Hematopoietic multipotent progenitor cell treated with erythropoietin and hydrocortisone succinate and interleukin-3 and kit ligand, for 6 days (in vitro differentiated cells): ENCODE data around the gene AMBRA1.

Experiments used
- DNase-seq: peaks from one replicate; pipeline ENCODE4 v3.0.0-alpha.2; 2015

AMBRA1 gene

DNA sequence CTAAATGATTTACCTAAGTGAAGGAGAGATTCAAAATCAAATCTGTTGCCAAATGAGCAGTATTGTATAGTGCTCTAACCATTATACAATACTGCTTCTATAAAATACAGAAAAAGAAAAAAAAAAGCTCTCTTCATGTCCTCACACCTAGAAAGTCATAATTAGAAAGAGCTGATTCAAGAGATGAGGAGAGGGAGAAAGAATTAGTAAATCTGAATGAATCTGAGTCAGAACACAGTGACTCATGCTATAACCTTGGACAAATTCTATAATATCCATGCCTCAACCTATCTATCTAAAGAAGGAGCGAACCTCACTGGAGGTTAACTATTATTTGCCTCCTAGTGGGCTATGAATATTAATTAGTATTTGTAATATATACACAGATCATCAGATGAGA lies 29.4 kb downstream of the AMBRA1 start:
- no peak for DNase-seq

DNA sequence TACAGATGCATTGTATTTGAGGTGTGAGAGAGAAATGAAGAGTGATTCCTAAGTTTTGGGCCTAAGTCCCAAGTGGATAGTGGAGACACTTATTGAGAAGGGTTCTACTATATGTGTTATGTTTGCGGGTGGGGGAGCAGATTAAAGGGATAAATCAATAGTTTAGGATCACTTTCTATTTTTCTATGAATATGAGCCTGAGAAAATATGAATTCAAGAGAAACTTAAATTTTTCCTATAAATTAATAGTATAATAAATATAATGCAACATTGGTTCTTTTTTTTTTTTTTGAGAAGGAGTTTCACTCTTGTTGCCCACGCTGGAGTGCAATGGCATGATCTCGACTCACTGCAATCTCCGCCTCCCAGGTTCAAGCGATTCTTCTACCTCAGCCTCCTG lies 31.3 kb downstream of the AMBRA1 start:
- no peak for DNase-seq

DNA sequence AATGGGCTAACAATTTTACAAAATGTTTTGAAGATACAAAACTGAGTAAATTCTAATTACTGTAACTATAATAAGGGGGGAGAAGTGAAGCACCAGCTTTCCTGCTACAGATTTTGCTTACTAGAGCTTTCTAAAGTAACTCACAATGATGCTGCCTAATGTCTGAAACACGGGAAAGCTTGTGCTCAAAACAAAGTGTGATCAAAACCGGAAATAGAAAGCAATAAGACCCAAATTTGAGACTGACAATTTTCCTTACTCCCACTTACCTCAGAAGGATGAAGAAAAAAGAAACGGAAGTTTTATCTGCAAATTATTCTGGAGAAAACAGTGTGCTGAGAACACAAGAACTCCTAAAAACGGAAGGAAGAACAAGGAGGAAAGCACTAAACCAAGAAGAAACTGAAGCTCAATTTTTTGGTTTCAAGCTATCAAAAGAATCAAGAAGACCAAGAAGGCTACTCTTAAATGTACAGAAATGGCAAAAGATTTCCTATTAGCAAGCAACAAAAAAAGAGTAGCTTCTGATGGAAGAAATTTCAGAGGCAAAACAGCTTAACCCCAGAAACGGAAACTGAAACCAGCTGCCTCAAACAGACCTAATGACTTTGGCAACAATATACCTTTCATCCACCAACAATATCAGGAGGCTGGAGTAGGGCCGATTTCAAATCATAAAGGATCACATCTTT lies 33.4 kb downstream of the AMBRA1 start:
- peak; percentile 58 for DNase-seq

DNA sequence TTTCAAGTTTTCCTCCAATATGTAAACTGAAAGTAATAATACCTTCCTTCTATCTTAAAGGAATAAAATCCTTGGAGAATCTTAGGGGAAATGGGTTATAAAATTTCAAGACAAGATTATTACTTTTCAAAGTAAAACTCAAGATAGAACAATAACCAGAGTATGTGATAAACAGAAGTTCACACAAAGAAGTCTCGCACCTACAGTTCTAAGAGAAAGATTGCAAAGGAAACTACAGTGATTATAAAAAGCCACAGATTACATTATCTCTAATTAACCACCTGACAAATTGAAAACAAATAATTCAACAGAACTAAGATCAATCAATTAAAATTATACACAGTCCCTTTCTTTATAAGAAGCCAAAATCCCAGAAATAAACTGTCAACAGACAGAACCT lies 34.0 kb downstream of the AMBRA1 start:
- no peak for DNase-seq

DNA sequence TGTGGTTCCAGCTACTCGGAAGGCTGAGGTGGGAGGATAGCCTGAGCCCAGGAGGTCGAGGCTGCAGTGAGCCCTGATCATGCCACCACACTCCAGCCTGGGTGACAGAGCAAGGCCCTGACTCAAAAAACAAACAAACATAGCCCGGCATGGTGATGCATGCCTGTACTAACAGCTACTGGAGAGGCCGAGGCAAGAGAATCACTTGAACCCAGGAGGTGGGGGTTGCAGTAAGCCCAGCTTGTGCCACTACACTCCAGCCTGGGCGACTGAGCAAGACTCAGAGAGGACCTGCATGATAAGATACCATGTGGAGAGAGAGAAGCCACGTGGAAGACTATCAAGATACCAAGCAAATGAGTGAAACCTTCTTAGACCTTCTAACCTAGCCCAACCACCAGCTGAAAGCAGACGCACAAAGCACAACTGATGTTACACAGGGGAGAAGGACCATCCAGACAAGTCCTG lies 36.1 kb downstream of the AMBRA1 start:
- peak; percentile 89 for DNase-seq

DNA sequence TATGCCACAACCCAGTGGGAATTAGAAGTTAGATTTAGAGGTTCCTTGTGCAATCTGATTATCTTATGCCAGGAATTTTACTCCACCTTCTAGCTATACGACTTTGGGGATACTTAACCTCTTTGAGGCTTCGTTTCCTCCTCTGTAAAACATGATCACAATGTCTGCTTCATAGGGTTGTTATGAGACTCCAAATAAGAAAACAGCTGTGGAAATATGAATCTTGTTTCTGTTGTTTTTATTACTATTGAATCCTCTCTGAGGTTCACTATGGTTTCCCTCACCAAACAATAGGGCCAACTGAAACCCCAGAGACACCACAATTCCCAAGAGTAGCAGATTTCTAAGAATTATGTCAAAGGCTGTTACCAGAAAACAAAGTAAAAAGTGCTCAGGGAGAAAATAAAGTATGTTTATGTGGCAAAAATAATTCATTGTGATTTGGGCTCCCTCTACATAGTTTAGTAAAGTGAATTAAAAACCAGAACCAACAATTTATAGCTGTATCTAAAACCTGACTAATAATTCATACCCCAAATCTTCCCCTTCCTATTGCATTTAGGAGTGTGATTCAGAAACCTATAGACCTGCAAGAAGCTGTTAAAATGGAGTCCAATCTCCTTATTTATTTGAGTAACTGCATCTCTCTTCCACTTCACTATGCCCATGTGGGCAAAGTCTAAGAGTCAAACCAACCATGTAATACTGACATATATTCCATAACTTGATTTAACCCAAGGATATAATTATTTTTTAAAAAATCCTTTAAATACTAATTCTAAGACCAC lies 38.4 kb downstream of the AMBRA1 start:
- DNase-seq, result no peak

DNA sequence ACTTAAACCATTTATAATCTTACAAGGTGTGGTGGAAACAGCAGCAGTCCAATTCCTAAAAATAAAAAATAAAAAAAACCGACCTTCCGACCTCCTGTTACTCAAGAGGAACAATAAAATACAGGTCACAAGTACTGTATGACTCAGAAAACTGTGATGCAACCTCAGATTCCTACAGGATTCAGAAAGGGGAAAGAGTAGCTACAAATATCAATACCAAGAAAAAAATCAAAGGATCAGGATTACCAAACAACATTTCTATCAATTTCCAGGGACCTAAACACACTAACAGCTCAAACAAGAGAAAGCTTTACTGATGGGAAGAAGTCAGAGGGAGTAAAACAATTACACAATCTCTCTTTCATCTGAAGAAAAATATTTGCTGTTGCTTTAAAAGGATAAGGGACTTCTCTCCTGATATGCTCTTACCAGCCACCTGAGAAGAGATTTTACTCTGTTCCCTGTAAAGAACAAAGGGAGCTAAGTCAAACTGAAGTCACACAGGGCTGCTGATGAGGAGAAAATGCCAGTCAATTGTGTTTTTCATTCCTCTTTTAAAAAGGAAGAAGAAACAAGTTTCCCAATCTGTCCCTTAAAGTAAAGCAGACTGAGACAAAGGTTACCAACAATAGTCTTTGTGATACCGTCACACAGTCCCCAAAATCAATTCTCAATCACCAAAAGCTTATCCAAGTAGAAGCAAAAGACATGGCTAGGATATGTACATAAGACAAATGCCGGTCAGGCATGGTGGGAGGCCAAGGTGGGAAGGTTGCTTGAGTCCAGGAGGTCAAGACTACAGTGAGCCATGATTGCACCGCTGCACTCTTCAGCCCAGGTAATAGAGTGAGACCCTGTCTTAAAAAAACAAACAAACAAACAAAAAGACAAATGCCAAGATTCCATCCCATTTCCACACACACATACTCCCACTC lies 39.3 kb downstream of the AMBRA1 start:
- no peak for DNase-seq

DNA sequence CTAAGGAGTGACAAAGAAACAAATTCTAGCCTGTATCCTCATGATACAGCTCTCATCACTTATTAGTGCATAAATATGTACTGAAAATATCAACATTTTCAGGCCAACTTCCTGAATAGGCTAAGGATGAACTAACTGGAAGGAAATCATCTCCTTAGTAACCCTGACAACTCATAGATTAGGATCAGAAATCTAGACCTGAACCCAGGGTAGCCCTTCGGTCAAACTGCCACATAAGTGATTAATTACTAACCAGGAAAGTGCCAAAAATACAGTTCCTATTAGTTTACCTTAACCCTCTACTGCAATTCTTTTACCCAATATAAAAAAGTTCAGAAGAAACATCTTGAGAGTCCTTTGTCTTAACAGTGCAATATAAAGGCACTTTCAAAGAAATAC lies 40.0 kb downstream of the AMBRA1 start:
- DNase-seq, result no peak

DNA sequence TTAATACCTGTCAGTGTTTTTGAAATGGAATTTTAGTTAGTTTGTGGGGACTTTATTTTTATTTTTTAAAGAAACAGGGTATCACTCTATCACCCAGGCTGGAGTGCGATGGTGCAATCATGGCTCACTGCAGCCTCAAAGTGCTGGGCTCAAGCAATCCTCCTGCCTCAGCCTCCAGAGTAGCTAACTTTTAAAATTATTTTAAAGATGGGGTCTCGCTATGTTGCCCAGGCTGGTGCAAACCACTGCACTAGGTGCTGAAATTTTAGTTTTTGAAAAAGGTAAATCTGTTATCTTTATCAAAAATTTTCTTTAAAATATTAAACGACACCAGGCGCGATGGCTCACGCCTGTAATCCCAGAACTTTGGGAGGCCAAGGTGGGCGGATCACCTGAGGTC lies 42.6 kb downstream of the AMBRA1 start:
- no peak for DNase-seq

DNA sequence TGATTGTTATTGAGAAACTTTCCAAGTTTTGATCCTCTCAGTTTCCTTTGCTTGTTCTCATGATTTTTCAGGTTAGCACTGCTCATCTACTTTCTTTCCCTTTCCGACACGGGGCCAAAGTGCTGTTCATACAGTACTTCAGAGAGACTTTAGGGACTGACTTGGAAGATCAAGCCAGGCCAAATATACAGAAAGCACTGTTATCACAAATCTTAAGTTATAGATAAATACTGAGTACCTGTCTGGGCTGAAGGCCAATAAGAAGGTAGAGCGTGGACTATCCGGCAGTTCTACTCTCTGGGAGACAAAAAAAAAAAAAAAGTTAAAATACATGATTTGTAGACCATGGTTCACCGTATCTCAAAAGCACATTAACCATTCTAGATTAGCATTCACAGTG lies 46.2 kb downstream of the AMBRA1 start:
- no peak for DNase-seq

DNA sequence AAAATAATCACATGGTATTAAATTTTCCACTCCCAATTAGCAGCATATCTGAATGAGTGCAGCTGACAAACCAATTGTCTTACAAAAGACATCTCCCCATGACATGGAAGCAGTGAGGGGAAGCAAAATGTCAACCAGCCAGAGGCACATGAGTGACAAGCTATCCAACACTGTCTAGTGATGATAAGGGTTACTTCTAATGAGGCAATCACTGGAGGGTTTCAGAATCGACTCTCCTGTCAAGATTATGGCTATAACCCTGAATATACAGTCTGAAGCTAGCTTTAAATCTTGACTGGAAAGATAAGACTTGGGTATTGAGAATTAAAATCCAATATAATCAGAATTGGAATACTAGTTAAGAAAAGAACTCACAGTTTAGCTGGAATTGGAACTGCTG lies 50.3 kb downstream of the AMBRA1 start:
- DNase-seq, result peak; percentile 46

DNA sequence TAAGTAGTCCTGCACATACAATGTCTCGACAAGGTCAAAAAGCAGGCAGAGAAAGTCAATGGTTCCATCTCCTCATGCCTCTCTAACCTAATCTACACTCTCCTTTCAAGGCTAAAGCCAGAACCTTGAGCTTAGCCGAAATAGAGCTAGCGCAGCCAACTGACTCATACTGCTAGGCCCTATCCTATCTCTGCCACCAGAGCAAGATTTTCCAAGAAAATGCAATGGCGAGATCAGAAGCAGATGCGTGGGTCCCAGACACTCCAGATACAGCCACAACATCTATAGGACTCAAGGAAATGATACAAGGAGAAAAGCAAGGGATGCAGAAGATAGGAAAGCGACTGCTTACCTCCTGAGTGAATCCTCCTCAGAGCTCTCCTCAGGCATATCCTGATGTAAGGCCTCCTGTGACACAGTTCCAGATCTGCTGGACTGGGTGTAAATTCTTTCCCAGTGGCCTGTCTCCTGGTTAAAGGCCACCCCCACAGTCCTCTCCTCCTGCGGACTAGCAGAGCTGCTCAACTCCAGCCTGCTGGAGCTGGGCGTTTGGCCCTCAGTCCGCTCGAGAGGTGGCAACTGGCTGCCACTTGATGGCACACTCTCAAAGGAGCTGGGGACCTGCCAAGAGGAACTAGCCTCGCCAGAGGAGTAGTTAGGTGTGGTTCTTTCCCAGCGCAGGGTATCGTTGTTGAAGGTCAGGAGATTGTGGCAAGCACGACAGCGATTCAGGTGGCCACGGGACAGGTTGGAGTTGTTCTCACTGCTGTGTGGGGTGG lies 52.0 kb downstream of the AMBRA1 start:
- peak; percentile 83 for DNase-seq

DNA sequence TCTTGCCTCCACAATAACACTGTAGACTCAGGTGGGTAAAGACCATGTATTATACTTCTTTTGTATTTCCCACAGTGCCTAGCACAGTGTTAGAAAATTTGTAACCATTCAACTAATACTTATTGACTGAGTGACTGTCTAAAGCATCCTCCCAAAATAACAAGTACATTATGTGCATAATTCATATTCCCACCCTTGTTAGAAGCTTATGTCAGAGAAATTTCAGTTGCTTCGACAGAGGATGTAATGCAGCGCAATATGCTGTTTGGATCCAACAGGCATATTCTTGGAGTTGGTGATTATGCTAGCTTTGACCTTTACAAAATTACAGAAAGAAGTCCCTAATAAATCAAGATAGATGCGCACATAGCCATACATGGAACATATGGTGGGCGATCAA lies 53.0 kb downstream of the AMBRA1 start:
- no peak for DNase-seq

DNA sequence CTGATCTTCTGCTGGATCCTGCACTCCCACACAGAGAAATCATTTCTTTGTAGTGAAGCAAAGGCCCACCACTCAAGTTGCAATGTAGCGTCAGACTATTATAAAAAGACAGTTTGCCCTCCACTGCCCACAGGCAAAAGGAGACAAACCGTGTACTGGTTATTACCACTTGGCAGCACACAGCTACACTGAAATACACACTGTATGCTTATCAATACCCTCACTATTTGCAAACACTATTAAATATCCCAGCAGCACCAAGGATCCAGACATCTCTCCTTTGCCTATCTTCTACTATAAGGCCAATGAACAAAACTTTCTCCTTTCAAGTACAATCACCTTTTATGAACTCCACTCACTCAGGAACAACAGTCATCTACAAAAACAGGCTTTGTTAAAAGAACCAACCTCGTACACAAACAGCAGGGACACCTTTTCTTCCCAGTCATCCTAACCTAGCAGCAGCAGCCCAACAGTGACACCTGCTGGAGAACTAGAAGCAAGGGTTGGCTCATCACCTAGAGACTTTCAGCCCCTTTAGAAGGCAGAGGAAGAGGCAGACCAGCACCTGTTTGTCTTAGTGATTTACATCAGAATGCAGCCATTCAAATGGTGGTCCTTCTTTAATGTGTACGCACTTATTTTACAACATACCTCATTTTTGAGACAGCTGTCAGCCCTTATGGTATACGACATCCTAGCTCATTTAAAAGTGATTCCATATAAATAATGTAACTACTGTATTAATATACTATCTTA lies 56.1 kb downstream of the AMBRA1 start:
- DNase-seq, result peak; percentile 91

DNA sequence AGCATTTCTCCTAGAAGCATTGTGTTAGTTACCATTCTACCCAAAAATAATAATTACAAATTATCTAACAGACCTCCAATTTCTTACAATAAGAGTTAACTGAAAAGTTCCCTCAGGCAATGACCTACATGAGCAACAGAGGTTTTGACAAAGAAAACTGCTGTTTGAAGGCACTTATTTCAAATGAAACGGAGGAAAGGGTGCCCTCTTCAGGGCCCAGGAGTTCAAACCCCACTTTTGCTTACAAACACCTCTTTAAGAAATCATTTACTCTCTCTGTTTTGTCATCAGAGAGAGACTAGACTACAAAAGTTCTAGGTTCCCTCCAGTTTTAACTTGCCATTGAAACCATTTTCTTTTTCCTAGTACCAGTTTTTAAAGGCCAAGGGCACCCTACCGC lies 56.7 kb downstream of the AMBRA1 start:
- DNase-seq, result peak; percentile 61

DNA sequence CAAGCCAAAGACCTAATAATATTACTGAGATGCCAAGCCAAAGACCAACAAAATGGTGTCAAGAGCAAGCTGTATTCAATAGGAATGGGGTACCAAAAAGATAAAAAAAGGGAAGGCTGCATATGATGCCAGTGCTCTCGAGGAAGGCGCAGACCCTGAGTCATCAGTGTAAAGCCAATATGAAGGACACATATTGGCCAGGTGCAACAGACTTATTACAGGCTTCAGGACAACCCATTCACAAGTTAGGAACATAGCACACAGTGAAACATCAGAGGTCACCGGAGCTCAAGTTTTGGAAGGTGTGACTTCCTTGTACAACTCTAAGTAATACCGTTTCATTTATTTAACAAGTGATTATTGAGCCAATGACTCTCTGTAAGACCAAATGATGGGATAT lies 58.1 kb downstream of the AMBRA1 start:
- DNase-seq, result no peak

DNA sequence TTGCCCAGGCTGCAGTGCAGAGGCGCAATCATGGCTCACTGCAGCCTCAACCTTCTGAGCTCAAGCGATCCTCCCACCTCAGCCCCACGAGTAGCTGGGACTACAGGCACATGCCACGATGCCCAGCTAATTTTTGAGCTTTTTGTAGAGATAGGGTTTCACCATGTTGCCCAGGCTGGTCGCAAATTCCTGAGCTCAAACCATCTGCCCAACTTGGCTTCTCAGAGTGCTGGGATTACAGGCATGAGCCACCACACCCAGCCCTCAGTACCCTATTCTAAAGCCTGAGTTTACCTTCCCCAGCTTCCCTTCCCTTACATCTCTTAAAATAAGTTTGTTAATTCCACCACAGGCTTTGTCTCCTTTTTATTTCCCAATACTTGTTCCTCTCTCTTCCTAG lies 59.1 kb downstream of the AMBRA1 start:
- DNase-seq, result no peak

DNA sequence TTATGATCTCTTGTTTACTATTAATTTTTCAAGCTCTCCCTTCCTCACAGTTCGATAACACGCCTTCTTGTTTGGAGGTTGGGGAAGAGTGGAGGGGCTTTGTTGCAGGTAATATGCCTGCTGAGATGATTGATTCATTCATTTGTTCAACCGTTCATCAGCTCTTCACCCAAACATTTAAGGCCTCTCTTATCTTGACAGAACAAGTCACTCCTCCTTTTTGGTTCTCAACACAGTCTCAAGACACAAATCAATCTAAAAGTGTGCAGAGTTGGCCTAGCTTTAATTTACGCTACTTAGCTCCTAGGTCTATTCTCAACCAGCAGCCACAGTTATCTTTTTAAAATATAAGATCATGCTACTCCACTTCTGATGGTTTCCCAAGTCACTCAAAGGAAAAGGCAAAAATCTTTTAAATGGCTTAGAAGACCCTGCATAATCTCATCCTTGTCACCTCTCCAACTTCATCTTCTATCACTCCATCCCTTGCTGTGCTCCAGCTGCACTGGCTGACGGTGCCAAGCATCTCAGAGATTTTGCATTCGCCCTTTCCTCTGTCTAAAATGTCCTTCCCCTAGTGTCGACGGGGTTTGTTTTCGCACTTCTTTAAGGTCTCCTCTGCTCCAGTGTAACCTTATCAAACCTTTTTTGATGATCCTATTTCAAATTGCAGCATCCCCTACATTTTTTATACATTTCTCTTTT lies 60.3 kb downstream of the AMBRA1 start:
- no peak for DNase-seq

DNA sequence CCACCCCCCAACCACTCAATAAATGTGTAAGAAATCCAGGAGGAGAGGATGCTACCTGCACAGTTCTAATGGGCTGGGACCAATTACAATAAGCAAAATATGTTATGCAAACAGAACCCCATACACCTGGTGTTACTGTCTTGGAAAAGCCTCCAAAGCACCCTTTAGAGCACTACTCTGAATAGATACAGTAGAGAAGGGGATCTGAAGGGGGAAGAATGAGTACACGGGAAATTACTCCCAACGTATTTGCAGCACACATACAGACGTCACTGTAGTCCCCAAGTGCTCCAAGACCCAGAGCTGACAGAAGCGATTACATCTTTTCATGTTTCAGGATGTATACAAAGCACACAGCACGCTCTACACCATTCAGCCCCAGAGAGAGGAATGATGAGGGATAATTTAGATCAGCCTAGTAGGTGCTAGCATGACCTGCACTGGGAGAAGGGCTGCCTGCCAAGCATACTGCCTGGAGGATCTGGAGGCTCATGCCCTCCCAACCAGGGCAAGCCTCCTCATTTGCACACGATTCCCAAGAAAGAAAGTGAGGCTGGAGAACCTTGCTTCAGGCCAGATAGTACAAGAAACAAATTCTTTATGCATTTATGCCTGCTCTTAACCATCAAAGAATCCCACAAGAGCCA lies 63.8 kb downstream of the AMBRA1 start:
- DNase-seq, result no peak

DNA sequence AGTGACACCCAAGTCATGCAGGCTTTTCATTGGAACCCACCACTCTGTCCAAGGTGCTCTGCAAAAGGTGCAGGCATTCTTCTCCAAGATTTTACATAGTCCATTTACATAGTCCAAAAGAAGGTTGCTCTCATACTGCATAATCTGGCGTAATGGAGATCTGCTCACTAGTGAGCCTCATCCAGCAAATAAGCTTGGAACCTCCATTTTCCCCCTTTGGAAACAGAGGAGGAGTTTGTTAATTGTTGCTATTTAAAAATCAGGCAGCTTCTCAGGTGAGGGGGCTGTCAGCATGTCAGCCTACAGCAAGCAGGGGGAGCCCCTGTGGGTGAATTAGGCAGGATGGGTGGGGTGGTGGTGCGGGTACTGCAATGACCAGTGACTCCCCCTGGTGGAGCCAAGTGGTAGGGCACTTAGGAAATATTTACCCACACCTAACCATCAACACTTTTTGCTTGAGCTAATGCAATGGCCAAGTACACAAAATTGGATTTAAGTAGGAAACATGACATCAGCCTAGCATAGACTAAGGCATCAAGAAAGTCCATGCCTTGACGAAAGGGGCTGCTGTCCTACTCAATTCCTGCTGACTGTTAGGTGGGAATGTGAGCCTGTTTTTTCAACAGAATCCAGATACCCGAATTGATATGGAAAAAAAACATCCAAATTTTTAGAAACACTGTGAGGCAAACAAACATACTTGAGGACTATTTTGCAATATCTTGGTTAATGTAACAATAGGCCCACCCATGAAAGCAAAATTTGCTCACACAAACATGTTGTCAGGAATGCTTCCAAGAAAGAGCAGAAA lies 64.5 kb downstream of the AMBRA1 start:
- DNase-seq, result peak; percentile 86
